ENCODE data around the gene LIMS2.

Gene LIMS2

GRCh38 chr2:127631997-127632581, 43.2 kb downstream of the LIMS2 start:
- DNase-seq = no peak

DNA sequence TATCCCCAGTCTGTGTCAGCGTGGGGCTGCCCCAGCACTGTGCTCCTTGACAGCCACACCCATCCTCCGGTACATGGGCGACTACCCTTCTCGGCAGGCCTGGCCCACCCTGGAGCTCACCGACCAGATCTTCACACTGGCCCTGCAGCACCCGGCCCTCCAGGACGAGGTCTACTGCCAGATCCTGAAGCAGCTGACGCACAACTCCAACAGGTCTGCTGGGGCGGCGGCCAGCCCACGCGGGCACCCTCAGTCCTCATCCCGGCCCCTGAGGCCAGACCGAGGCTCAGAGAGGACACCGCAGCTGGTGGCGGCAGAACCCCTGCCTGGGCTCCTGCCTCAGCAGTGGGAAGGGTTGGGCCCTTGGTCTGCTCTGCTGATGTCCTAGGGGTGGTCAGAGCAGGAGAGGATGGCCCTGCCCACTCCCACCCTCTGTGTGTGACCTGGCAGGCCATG, 43.8 kb downstream of the LIMS2 start:
- DNase-seq = no peak

GRCh38 chr2:127630864-127631540, 44.3 kb downstream of the LIMS2 start:
- DNase-seq = no peak

DNA sequence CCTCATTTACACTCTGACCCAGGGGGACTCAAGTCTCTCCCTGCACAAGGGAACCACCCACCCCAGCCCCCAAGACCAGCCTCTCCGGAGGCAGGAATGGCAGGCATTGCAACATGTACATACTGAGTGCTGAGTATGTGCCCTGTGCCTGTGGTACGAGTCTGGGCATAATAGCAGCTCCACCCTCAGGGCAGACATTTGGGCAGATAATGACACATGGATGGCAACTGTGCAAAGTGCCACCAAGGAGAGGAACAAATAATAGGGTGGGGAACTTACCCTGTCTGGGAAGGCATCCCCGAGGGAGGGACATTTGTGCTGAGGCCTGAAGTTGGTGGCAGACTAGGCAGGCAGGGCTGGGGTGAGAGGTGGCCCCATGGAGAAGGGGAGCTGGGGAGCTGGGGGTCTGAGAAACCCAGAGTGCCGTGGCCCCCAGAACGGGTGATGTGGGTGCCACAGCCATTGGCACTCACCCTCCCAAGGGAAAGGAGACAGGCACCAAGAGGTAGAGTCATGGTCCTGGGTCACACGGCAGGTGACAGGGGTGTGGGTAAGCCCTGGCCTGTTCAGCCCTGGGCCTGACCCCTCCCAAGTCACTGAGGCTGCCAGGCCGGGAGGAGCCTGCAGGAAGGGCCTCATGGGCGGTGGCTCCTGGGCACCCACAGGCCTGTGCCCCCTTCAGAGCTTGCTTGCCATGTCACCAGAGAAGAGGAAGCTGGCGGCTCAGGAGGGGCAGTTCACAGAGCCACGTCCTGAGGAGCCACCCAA, 45.0 kb downstream of the LIMS2 start:
- DNase-seq = no peak

- no peak for DNase-seq
Observed at GRCh38 chr2:127629637-127630036, 45.7 kb downstream of the LIMS2 start.

DNA sequence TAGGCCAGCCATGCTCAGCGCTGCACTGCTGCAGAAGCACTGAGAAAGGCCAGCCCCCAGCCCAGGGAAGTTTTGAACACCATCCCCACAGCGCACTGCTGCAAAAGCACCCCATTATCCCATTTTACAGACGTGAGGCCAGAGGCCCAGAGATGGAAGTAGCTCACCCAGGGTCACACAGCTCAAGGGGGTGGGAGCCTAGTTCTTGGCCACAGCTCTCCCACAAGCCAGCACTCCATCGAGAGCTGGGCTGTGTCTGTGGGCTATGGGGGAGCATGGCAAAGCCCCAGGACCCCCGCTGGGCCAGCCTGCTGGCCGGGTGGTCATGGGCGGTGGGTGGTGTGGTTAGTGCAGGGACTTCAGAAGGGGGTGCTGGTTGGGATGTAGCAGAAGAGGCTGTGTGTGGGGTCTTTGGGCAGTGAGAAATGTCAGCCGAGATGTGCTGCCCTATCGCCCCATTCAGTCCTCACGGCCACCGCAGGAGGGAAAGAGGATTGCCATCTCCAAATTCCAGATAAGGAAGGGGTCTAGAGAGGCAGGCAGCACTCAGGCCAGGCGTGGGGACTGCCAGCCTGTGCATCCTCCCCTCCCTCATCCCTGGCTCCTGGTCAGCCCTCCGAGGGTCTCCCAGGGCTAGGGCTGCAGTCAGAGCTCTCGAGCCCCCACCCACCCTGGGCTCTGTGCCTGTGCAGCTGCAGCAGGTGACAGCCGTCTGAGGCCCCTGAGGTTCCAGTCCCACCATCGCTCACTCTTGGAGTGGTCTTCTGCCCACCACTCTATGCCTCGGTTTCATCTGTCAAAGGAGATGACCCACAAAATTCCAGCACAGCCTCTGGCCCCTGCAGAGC, 46.3 kb downstream of the LIMS2 start:
- DNase-seq = no peak

- DNase-seq = no peak
Observed at GRCh38 chr2:127627740-127628571, 47.4 kb downstream of the LIMS2 start.

GRCh38 chr2:127626917-127627739, 48.2 kb downstream of the LIMS2 start:
- no peak for DNase-seq

DNA sequence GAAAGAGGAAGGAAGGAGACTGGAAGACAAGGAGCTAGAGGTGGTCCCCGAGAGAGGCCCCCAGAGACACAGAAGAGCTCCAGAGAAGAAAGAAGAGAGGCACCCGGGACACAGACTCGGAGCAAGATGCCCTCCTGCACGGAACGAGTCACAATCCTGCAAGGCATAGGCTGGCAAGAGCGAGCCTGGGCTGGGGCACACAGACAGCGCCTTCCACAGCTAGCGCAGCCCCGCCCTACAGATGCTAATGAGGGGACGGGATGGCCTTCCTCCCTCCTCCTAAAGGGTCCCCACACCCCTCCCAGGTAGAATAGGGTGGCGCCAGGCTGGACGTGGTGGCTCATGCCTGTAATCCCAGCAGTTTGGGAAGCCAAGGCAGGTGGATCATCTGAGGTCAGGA, 49.2 kb downstream of the LIMS2 start:
- DNase-seq = no peak

DNA sequence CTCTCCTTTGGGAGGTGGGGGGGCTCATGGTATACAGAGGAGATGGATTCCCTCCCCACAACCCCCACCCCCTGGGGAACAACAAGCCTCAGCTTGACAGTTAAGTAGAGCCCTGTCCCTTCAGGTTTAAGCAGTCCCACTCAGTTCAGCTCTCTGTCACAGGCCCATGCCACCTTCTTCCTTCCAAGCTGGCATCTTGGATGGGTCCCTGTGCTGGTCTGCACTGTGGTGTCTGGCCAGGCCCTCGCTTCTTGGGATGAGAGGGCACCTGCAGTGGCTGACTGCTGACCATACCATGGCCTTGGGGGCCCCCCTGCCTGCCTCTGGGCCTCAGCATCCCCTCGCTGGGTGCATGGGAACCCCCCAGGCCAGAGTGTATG, 49.8 kb downstream of the LIMS2 start:
- DNase-seq = no peak

- no peak for DNase-seq
Observed at GRCh38 chr2:127624756-127625571, 50.4 kb downstream of the LIMS2 start.

DNA sequence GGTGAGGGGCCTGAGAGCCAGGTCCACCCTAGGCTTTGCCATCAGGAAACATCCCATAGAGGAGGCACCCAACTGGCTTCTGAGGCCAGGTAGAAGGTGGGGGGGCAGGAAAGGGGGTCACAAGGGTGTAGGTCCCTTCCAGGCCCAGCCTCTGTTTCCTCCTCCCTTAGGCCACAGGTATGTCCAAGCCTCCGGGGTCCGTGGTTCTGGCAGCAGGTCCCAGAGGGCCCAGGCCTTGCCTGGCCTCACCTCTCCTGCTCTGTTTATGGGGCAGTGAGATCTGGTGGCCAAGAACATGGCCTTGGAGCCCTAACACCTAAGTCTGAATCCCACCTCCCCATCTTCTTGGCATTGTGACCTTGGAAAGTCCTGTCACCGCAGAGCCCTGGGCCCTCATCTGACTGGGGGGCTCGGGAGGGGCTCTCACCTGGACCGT, 51.0 kb downstream of the LIMS2 start:
- no peak for DNase-seq

DNA sequence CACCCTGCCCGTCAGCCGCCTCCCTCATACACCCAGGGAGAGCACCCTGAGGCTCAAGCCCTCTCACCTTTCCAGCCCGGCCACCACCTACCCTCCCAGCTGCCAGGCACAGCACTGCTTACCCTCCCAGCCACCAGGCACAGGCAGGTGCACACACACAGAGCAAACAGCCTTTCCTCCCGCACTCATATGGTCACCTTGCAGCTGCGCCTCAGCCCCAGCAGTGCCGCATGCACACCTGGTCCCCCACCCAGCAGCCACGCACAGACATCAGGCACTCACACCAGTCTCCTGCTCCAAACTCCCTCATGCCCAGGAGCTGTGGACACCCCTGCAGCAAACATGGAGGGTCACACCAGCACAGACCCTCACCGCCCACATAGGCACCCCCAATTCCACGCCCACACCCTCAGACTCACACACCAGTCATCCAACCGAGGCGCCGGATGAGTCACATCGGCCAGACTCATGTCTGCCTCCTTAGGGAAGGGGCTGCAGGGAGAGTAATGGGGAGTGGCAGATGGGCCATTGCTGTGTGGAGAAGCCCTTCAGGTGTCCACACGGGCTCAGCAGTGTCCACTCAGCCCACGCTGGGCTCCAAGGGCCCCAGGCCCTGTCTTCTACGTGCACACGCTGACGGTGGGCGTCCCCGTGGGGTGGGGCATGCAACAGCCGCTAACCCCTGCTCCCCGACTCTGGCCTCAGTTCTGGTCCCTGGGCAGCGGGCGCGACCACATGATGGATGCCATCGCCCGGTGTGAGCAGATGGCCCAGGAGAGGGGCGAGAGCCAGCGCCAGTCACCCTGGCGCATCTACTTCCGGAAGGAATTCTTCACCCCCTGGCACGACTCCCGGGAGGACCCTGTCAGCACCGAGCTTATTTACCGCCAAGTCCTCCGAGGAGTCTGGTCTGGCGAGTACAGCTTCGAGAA, 51.7 kb downstream of the LIMS2 start:
- no peak for DNase-seq

GRCh38 chr2:127622561-127623387, 52.6 kb downstream of the LIMS2 start:
- no peak for DNase-seq

DNA sequence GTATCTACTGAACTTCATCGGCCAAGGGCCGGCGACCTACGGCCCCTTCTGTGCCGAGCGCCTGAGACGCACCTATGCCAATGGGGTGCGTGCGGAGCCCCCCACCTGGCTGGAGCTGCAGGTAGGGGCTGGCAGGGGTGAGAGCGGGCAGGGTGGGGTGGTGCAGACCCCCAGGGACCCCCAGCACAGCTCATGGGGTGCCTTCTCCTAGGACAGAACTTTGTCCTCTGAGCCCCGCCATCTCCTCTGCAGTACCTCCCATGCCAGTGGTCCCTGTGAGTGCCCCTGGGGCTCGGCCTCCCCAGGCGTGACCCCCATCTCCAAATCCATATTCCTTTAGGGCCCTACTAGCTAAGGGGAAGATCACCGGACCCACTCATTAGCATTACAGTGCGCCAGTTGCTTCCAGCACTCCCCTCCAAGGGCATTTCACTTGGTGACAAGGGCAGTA, 53.3 kb downstream of the LIMS2 start:
- no peak for DNase-seq

GRCh38 chr2:127620866-127621265, 54.5 kb downstream of the LIMS2 start:
- DNase-seq = no peak

DNA sequence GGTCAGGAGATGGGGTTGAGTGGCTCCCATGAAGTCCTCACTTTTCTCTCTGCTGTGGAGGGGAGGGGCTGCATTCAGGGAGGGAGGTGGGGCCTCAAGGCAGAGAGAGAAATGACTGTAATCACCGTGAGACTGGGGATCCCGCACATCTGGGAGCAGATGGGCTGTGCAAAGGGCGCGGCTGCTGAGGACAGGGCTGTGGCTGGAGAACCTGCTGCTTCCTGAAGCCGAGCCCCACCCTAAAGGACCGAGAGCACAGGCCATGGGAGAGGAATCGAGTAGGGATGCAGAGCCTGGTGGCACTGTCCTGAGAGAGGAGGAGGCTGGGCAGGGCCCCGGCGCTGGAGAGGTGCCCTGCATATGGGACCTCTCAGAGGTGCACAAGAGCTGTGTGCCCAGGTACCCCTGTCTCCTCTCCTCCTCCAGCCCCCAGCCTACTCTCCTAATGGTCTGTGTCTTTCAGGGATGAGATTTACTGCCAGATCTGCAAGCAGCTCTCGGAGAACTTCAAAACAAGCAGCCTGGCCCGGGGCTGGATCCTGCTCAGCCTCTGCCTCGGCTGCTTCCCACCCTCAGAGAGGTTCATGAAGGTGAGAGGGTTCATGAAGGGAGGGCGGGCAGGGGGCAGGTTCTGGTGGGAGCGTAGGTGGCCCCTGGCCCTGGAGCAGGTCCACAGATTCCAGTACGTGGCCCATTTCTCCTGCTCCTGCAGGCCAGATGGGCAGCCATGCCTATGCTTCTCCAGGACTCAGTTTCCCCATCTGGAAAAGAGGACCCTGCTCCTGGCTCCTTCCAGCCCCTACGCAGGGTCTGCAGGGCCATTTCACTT, 55.2 kb downstream of the LIMS2 start:
- DNase-seq = peak; percentile 23

Data from stimulated activated CD8-positive, alpha-beta memory T cell treated with anti-CD3 and anti-CD28 coated beads, Interleukin-4, amount 100 ng/mL, for 48 hours (primary cell).